ENCODE measurements around the gene COX5A.

GRCh38 chr15:74873036-74873755 is 64.7 kb downstream of the COX5A start, which contains the start of gene SCAMP2:
- TF ChIP-seq CTCF (IDR thresholded peaks at IDR 0.05 in 8 of 11, conservative IDR thresholded peaks at IDR 0.05 in 3 of 11) (peak in 3 of 11 experiments; percentile 14 to 18 (median 14)), POLR2A (IDR thresholded peaks at IDR 0.05) (peak in 1 of 3 donors; percentile 72), POLR2AphosphoS5 (IDR thresholded peaks at IDR 0.05) (peak; percentile 94 to 98 (median 97))

Measured in spleen (tissue), 7 donors.